PC-3 (cell line): ENCODE data around the gene C6orf58.
"Not testable (repeated sequence)": the region's sequence is repeated elsewhere in the genome, so short reads cannot be mapped to it uniquely, and the experiment has no call there.

ENCODE experiments used
- EZH2 ChIP-seq: fragments of 300-600 bp; sonication (generic); IDR thresholded peaks from one replicate; pipeline ENCODE4 v1.6.1; 2017; ENCODE audit warnings: antibody characterized with exemption, mild to moderate bottlenecking, low read length; ENCODE audit not compliant: unreplicated experiment
- EZH2phosphoT487 ChIP-seq: fragments of 300-600 bp; sonication (generic); IDR thresholded peaks from 2 replicates; pipeline ENCODE4 v1.6.1; 2018; ENCODE audit warnings: mild to moderate bottlenecking, antibody characterized with exemption, low read length, borderline replicate concordance
- TF ChIP-seq, protein P1 (sequence below): fragments of 300-600 bp; sonication (generic); conservative IDR thresholded peaks from 2 replicates; pipeline ENCODE4 v1.5.1; 2017; ENCODE audit warnings: antibody characterized with exemption, low read depth, mild to moderate bottlenecking, low read length

GRCh38 chr6:127593456-127593855, 16.5 kb downstream of the C6orf58 start:
- TF ChIP-seq, protein P1, sequence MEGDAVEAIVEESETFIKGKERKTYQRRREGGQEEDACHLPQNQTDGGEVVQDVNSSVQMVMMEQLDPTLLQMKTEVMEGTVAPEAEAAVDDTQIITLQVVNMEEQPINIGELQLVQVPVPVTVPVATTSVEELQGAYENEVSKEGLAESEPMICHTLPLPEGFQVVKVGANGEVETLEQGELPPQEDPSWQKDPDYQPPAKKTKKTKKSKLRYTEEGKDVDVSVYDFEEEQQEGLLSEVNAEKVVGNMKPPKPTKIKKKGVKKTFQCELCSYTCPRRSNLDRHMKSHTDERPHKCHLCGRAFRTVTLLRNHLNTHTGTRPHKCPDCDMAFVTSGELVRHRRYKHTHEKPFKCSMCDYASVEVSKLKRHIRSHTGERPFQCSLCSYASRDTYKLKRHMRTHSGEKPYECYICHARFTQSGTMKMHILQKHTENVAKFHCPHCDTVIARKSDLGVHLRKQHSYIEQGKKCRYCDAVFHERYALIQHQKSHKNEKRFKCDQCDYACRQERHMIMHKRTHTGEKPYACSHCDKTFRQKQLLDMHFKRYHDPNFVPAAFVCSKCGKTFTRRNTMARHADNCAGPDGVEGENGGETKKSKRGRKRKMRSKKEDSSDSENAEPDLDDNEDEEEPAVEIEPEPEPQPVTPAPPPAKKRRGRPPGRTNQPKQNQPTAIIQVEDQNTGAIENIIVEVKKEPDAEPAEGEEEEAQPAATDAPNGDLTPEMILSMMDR = not testable (repeated sequence)
- not testable (repeated sequence) for TF ChIP-seq EZH2, EZH2phosphoT487
